Measurements from ENCODE around the gene AGXT2.

GRCh38 chr5:35015063-35015462, 32.7 kb downstream of the AGXT2 start:
- TF ChIP-seq, protein P1, sequence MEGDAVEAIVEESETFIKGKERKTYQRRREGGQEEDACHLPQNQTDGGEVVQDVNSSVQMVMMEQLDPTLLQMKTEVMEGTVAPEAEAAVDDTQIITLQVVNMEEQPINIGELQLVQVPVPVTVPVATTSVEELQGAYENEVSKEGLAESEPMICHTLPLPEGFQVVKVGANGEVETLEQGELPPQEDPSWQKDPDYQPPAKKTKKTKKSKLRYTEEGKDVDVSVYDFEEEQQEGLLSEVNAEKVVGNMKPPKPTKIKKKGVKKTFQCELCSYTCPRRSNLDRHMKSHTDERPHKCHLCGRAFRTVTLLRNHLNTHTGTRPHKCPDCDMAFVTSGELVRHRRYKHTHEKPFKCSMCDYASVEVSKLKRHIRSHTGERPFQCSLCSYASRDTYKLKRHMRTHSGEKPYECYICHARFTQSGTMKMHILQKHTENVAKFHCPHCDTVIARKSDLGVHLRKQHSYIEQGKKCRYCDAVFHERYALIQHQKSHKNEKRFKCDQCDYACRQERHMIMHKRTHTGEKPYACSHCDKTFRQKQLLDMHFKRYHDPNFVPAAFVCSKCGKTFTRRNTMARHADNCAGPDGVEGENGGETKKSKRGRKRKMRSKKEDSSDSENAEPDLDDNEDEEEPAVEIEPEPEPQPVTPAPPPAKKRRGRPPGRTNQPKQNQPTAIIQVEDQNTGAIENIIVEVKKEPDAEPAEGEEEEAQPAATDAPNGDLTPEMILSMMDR (IDR thresholded peaks at IDR 0.05), result no peak
- no peak for TF ChIP-seq POLR2A (IDR thresholded peaks at IDR 0.05)
